T-helper 1 cell treated with Interleukin-12 subunit alpha and Interleukin-12 subunit beta and Interleukin-4 antibody, amounts not matched to agents 30 μg/mL and 1 μg/mL, for 36 hours (primary cell): ENCODE results near the gene KHSRP.
"Not testable (repeated sequence)": the region's sequence is repeated elsewhere in the genome, so short reads cannot be mapped to it uniquely, and the experiment has no call there.

Source experiments
- H3K27ac Mint-ChIP-seq: one replicate; pipeline ENCODE4 v1.8.0; 2021; ENCODE audit warnings: mild to moderate bottlenecking, mixed read lengths
- H3K27me3 Mint-ChIP-seq: one replicate; pipeline ENCODE4 v1.8.0; 2021; ENCODE audit warnings: low read depth, mixed read lengths
- H3K36me3 Mint-ChIP-seq: one replicate; pipeline ENCODE4 v1.8.0; 2021; ENCODE audit warnings: low read depth, mixed read lengths
- H3K4me1 Mint-ChIP-seq: one replicate; pipeline ENCODE4 v1.8.0; 2021; ENCODE audit warnings: low read depth, mixed read lengths
- H3K4me3 Mint-ChIP-seq: one replicate; pipeline ENCODE4 v1.8.0; 2021; ENCODE audit warnings: mild to moderate bottlenecking, moderate library complexity, mixed read lengths
- H3K9me3 Mint-ChIP-seq: one replicate; pipeline ENCODE4 v1.8.0; 2021; ENCODE audit warnings: mixed read lengths

The KHSRP gene

GRCh38 chr19:6416658-6417405 is 7.8 kb downstream of the KHSRP start:
- H3K27me3 Mint-ChIP-seq = no peaks in the 10 kb centered on the region
- no peaks in the 10 kb centered on the region for H3K9me3 Mint-ChIP-seq
- no peak overlapping the region for H3K4me3 Mint-ChIP-seq
- peaks cover 19% of the 10 kb centered on the region for H3K36me3 Mint-ChIP-seq
- H3K4me1 Mint-ChIP-seq = no peaks in the 10 kb centered on the region
- no peak overlapping the region for H3K27ac Mint-ChIP-seq

- H3K4me3 Mint-ChIP-seq = no peak overlapping the region
- H3K36me3 Mint-ChIP-seq = peaks cover 19% of the 10 kb centered on the region
These were observed 8.9 kb downstream of the KHSRP start for GRCh38 chr19:6415591-6416190.

DNA sequence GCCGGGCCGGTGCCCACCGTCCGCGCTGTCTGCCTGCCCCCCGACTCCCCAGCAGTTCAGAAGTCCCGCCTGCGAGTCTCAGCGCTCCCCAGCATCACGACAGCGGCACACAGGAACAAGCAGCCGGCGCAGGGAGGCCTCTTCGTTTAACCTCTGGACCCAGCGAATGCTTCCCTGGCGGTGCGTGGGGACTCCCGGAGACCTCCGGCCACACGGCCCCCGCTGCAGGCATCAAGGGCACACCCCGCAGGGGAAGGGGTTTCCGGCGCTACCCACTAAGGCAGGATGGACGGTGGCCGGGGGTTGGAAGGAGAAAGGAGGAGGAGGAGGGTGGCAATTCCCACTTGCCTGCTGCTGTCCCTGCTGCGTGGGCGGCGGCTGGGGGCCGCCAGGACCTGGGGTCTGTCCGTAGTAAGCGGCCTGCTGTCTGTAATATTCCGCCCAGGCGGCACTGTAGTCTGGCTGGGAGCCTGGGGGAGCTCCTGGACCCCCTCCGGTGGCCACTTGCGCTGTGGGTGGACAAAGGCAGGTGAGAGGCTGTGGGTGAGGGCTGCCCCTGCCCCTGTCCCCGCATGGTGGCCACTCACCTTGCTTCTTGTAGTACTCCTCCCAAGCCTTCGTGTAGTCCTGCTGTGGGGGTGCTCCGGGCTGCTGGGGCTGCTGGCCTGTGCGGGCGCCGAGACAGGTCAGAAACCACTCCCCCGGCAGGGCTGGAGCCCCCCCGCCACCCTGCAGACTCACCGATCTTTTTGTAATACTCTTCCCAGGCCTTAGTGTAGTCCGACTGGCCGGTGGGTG is 9.6 kb downstream of the KHSRP start:
- H3K27ac Mint-ChIP-seq = no peak overlapping the region
- H3K4me1 Mint-ChIP-seq = no peaks in the 10 kb centered on the region
- no peak overlapping the region for H3K4me3 Mint-ChIP-seq
- no peaks in the 10 kb centered on the region for H3K9me3 Mint-ChIP-seq
- no peaks in the 10 kb centered on the region for H3K27me3 Mint-ChIP-seq
- peaks cover 16% of the 10 kb centered on the region for H3K36me3 Mint-ChIP-seq

More at GRCh38 chr19:6415591-6416190, 8.9 kb downstream of the KHSRP start:
- H3K9me3 Mint-ChIP-seq = no peaks in the 10 kb centered on the region
- H3K27ac Mint-ChIP-seq = no peak overlapping the region
- H3K27me3 Mint-ChIP-seq = no peaks in the 10 kb centered on the region
- H3K4me1 Mint-ChIP-seq = no peaks in the 10 kb centered on the region

DNA sequence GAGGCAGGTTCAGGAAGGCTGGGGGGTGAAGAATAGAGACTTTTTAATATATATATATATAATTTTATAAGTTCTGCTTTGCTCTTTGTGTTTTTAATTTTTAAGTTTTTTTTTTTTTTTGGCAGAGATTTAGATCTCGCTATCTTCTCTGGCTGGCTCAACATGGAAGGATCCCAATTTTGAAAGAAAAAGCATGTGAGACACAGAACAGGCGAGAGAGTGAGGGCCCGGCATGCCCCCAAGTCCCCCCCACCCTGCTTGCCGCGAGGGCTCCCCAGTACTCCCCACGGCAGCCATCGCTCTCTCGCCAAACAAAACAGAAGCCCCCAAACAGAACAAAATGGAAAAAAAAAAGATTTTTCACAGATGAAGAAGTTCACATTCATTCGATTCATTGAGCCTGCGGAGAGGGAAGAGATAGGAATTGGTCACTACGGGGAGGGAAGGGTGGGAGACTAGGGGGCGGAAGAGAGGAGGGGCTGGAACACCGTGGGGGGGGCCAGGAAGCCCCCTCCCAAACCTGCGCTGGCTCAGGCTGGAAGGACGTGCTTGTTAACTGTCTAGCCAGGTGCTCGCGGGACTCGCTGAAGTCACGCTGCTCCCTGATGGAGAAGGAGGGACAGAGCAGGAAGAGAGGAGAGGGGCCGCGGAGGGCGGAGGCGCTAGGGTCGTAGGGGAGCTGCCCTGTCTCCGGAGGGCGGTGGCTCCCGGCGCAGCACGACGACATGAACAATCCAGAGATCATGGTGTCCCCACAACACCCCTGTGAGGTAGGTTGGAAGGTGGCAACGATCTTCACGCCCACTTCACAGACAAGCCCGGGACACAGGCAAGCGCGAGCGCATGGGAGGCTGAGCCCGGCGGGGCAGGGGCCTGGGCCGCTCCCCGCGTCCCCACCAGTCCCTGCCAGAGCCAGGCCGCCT is 10.6 kb downstream of the KHSRP start:
- H3K4me1 Mint-ChIP-seq = no peaks in the 10 kb centered on the region
- no peaks in the 10 kb centered on the region for H3K27me3 Mint-ChIP-seq
- no peak overlapping the region for H3K4me3 Mint-ChIP-seq
- peaks cover 13% of the 10 kb centered on the region for H3K36me3 Mint-ChIP-seq
- H3K27ac Mint-ChIP-seq = no peak overlapping the region
- no peaks in the 10 kb centered on the region for H3K9me3 Mint-ChIP-seq

DNA sequence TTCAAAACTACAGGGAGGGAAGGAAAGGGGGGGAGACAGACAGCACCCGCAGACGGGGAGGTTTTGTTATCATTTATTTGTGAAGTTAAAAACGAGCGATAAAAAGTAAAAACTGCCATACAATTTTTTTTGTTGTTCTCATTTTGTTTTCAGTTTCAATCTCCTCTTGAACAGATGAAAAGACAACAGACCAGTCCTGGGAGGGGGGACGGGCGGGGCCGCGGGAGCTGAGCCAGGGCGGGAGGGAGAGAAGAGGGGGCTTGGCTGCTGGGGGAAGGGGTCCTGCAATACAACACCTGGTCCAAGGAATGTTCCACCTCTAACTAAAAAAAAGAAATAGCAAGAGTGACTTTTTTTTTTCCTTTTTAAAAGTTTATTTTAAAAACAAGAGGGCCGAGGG is 11.3 kb downstream of the KHSRP start:
- Mint-ChIP-seq H3K4me1 (no peaks in the 10 kb centered on the region), H3K27ac (no peak overlapping the region), H3K9me3 (no peaks in the 10 kb centered on the region), H3K4me3 (no peak overlapping the region), H3K36me3 (peaks cover 11% of the 10 kb centered on the region), H3K27me3 (no peaks in the 10 kb centered on the region)

DNA sequence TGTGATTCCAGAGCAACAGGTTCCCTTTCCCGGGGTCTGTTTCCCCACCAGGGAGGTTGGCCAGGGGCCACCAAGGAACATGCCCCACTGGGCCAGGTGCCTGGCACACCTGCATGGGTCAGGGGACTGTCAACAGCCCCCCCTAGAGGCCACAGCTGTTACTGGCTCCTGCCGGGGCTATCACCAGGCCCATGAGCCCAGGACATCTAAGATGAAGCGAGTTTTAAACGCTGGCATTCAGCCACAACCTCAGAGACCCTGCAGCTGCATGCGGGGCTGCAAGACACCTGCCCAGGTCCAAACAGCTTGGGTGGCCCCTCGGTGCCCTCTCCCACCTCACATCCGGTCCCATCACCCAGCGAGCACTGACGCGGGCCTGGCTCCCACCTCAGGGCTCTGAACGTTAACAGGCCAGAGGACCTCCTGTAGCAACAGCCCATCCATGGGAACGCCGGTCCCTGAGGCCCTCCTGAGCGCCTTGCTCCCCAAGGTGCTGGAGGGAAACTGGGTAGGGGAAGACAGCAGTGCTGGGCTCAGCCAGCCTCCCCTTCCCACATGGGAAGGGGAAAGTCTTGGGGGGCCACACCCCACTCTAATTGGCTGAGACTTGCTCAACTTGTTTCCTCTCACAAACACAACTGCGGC is 12.0 kb downstream of the KHSRP start:
- H3K4me3 Mint-ChIP-seq = no peak overlapping the region

DNA sequence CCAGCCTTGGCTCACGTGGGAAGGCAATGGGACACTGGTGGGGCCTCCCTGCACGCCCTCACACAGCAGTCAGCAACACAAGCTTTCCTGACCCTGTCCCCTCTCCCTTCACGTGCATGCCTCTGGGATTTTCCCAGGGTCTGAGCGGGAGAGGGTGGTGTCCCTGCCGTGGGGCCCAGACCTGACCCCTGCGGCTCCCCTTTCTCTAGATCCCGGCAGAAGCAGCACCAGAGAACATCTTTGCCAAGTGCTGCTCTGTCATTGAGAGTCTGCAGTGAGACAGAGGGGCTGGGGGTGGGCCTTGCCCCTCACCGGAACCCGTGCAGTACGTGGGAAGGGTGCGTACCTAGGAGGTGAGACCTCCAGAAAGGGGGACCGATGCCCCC is 12.6 kb downstream of the KHSRP start:
- Mint-ChIP-seq H3K4me1 (no peaks in the 10 kb centered on the region), H3K4me3 (no peak overlapping the region), H3K9me3 (no peaks in the 10 kb centered on the region), H3K27ac (no peak overlapping the region), H3K36me3 (peaks cover 9% of the 10 kb centered on the region), H3K27me3 (no peaks in the 10 kb centered on the region)

More for the DNA sequence above, 12.0 kb downstream of the KHSRP start:
- Mint-ChIP-seq H3K36me3 (peaks cover 9% of the 10 kb centered on the region), H3K27ac (no peak overlapping the region), H3K4me1 (no peaks in the 10 kb centered on the region), H3K9me3 (no peaks in the 10 kb centered on the region), H3K27me3 (no peaks in the 10 kb centered on the region)

GRCh38 chr19:6409346-6409745 is 15.3 kb downstream of the KHSRP start:
- H3K4me3 Mint-ChIP-seq = no peak overlapping the region

DNA sequence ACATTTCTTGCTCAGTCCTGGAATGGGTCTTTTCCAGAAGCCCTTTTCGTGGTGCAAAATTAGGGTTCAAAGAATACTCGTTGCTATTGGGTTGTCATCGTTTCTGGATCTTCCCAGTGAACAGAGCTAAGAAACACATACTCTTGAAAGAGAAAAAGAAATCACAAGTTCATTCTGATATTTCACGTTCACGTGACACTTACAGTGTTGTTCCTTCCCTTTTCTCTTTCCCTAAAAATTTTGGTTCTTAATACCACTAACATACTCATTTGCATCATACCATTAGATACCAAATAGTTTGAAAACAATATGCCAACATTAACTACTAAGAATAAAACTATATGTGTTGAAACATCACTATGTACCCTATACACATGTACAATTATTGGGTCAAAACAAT is 18.2 kb downstream of the KHSRP start:
- Mint-ChIP-seq H3K4me3 (no peak overlapping the region), H3K36me3 (no peaks in the 10 kb centered on the region), H3K27ac (no peak overlapping the region), H3K27me3 (no peaks in the 10 kb centered on the region), H3K9me3 (no peaks in the 10 kb centered on the region), H3K4me1 (no peaks in the 10 kb centered on the region)

More at GRCh38 chr19:6409346-6409745, 15.3 kb downstream of the KHSRP start:
- no peak overlapping the region for H3K27ac Mint-ChIP-seq
- peaks cover 6% of the 10 kb centered on the region for H3K36me3 Mint-ChIP-seq
- no peaks in the 10 kb centered on the region for H3K27me3 Mint-ChIP-seq
- H3K4me1 Mint-ChIP-seq = no peaks in the 10 kb centered on the region
- no peaks in the 10 kb centered on the region for H3K9me3 Mint-ChIP-seq

DNA sequence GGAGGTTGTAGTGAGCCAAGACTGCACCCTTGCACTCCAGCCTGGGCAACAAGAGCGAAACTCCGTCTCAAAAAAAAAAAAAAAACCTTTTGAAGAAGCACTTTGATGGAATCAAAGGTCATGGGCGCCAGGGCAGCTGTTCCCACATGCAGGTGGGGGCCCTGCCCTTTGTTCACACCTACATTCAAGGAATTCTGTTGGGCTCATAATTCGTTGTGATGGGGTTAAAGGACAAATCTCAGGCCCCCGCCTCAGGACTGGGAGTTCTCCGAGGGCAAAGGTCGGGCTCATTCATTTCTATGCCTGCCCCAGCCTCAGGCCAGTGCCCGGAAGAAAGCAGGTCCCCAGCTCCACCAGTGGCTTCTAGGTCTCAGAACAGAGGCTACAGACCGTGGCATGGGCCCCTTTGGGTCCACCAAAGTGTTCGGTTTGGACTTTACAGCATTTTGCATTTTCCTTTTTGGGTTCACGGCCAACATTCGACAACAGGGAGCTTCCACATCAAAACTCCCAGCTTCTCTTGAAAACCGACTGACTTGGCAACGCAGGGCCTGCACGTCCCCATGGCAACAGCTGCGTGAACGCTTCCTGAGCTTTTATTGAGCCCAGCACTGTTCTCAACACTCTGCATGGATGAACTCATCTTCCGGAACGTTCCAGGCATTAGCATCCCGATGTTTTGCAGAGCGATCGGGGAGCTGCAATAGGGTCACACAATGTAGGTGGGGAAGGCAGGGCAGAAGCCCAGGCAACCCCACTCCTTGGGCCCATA is 21.6 kb downstream of the KHSRP start:
- no peaks in the 10 kb centered on the region for H3K27me3 Mint-ChIP-seq
- no peak overlapping the region for H3K4me3 Mint-ChIP-seq
- H3K27ac Mint-ChIP-seq = no peak overlapping the region
- no peaks in the 10 kb centered on the region for H3K4me1 Mint-ChIP-seq
- H3K9me3 Mint-ChIP-seq = no peaks in the 10 kb centered on the region
- H3K36me3 Mint-ChIP-seq = no peaks in the 10 kb centered on the region

DNA sequence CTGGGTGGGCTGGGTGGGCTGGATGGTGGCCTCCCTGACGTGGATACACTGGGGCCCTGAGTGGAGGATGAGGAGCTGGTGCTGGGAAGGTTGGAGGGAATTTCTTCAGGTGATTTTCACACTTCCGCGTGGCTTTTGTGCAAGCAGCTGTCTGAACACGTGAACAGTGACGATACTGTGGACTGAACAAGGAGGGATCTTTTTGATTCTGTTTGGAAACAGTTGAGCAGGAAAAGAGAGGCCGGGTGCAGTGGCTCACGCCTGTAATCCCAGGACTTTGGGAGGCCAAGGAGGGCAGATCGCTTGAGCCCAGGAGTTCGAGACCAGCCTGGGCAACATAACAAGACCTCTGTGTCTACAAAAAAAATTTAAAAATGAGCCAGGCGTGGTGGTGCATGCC is 22.6 kb downstream of the KHSRP start:
- Mint-ChIP-seq H3K36me3 (no peaks in the 10 kb centered on the region), H3K27ac (no peak overlapping the region), H3K9me3 (no peaks in the 10 kb centered on the region), H3K4me1 (no peaks in the 10 kb centered on the region), H3K4me3 (no peak overlapping the region), H3K27me3 (no peaks in the 10 kb centered on the region)

DNA sequence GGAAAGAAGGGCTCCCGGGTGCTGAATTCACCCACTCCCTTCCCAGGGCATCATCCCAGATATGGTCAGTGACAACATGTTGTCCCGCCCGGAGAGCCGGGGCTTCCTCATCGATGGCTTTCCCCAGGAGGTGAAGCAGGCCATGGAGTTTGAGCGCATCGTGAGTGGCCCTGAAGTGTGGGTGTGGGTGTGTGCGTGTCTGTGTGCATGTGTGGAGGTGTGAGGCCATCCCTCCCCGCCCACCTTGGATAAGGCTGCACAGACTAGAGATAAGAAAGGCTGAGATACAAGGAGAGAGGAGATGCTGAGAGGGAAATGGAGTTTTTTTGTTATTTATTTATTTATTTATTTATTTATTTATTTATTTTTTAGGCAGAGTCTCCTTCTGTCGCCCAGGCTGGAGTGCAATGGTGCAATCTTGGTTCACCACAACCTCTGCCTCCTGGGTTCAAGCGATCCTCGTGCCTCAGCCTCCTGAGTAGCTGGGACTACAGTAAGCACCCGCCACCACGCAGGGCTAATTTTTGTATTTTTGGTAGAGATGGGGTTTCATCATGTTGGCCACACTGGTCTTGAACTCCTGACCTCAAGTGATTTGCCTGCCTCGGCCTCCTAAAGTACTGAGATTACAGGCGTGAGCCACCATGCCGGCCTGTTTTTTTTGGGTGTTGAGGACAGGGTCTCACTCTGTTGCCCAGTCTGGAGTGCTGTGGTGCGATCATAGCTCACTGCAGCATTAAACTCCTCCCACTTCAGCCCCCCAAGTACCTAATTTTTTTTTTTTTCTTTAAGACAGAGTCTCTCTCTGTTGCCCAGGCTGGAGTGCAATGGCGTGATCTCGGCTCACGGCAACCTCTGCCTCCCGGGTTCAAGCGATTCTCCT is 24.3 kb downstream of the KHSRP start:
- not testable (repeated sequence) for H3K36me3 Mint-ChIP-seq, H3K4me3 Mint-ChIP-seq, H3K27ac Mint-ChIP-seq, H3K9me3 Mint-ChIP-seq, H3K27me3 Mint-ChIP-seq, H3K4me1 Mint-ChIP-seq
